Heart right ventricle (tissue), 16 donors: ENCODE data around the gene SHROOM2. TPM values are rescaled to one million over a fixed set of nuclear protein-coding genes. Genes with fewer than 3 reads are reported as not detected.

Experiments used
- ATAC-seq, 8 donors: fragments of 200-7000 bp; cut with Tn5 transposase; one replicate each; pipeline ENCODE4 v1.9.1; 2020; ENCODE audit warnings: mild to moderate bottlenecking in 8 of 8, moderate library complexity in 8 of 8, moderate number of reproducible peaks in 1 of 8
- DNase-seq, 2 donors: peaks; one replicate each; pipeline ENCODE4 v3.0.0-alpha.2; 2020
- H3K27ac ChIP-seq, 10 donors: fragments of 200-600 bp; sonication (generic) in 2 of 10; one replicate each; pipeline versions ENCODE4 v1.5.0 to v1.8.0; 2020 to 2022; ENCODE audit warnings: mild to moderate bottlenecking in 3 of 10
- H3K27me3 ChIP-seq, 7 donors: fragments of 200-600 bp; one replicate each; pipeline ENCODE4 v1.8.0; 2021 to 2022; ENCODE audit warnings: mild to moderate bottlenecking in 2 of 7
- H3K36me3 ChIP-seq, 9 donors: fragments of 200-600 bp; sonication (generic) in 1 of 9; one replicate each; pipeline versions ENCODE4 v1.5.0 to v1.8.0; 2020 to 2022; ENCODE audit warnings: mild to moderate bottlenecking in 2 of 9
- H3K4me1 ChIP-seq, 9 donors: fragments of 200-600 bp; sonication (generic) in 1 of 9; one replicate each; pipeline versions ENCODE4 v1.5.0 to v1.8.0; 2020 to 2022; ENCODE audit warnings: mild to moderate bottlenecking in 4 of 9
- H3K4me3 ChIP-seq, 10 donors: fragments of 200-600 bp; sonication (generic) in 2 of 10; one replicate each; pipeline versions ENCODE4 v1.5.0 to v1.8.0; 2020 to 2022; ENCODE audit warnings: mild to moderate bottlenecking in 7 of 10, moderate library complexity in 2 of 10
- H3K9me3 ChIP-seq, 11 donors: fragments of 200-600 bp in 10 of 11; sonication (generic) in 2 of 11; one replicate each; pipeline versions ENCODE4 v1.5.0 to v1.8.0; 2013 to 2022; ENCODE audit warnings: mild to moderate bottlenecking in 2 of 11, control low read depth in 1 of 11, moderate library complexity in 1 of 11
- CTCF ChIP-seq, 9 donors: fragments of 200-600 bp; sonication (generic) in 2 of 9; IDR thresholded peaks; one replicate each; pipeline versions ENCODE4 v1.5.0 to v1.8.0; 2021 to 2022; ENCODE audit warnings: antibody characterized with exemption in 9 of 9, mild to moderate bottlenecking in 5 of 9, moderate library complexity in 1 of 9
- WGBS, 2 donors: extraction: QIAGEN DNeasy Blood & Tissue Kit; methylation state at CpG; one replicate each; pipeline ENCODE4 v1.1.7; 2013; ENCODE audit warnings: inconsistent platforms in 1 of 2; 5-methylcytosine and 5-hydroxymethylcytosine counted together
- intact Hi-C, 10 donors: fragments of 100-400 bp; cut with DNase I; formaldehyde crosslinking; loops; one replicate each; pipeline versions ENCODE4 v1.11.1 to v1.14.2; 2022
- polyA plus RNA-seq, 2 donors: library from polyadenylated mRNA; stranded (reverse); fragments of 200-250 nt; gene quantifications; one replicate each; pipeline ENCODE4 v1.2.3, GENCODE V29; 2013
- total RNA-seq, 10 donors: library from RNA; stranded (reverse); fragmentation: NEBNext Ultra II Directional in 3 of 10; extraction: Animal tissue kit (Norgen Biotek cat#: 25700) in 3 of 10; gene quantifications; one replicate each; pipeline versions ENCODE4 v1.2.1 to v1.2.4, GENCODE V29; 2021 to 2023
- donor health status: Arrhythmogenic right ventricular cardiomyopathy.
- donor health status: ischemic (EF 13 %, LVEDD 7.1; RV severe dilation, severe dysfunction).
- donor health status: healthy with polysubstance abuse.
- donor health status: DM: no; HTN: yes; CAD: no.
- donor health status: DM: no; HTN: no; CAD: no.
- donor health status: ischemic (EF 25% LVEDD 6.9; RV normal size, moderate dysfunction).
- donor health status: ischemic (EF 25% LVEDD 5.7; RV mildly dilated, moderate dysfunction).
- donor health status: healthy.
- donor health status: DM: yes; HTN: yes; CAD: no.
- donor health status: Ischemic cardiomyopathy.
- donor health status: ischemic (EF 35%, LVEDD 5.7; RV mildly dilated, moderate dysfunction).
- donor health status: nonischemic (EF 11% LVEDD 7.7; RV severe dilation, severe dysfunction).
- donor health status: DM: yes; HTN: yes; CAD: no.
- donor health status: PGD.
- donor health status: ischemic (EF 29% LVEDD 5.4; RV normal size, mild dysfunction).
- donor health status: nonischemic (EF 23%, LVEDD 6.1; RV moderate dilation, normal function).

SHROOM2 gene
- total and polyA plus RNA-seq, 12 donors, result 0.13 to 1.7 (median 0.44) TPM

- ATAC-seq (no peak), DNase-seq (no peak)
- H3K4me3 ChIP-seq, result no peak overlapping the region
- no peaks in the 10 kb centered on the region for H3K36me3 ChIP-seq
- intact Hi-C loops, result no loop called here
- no peaks in the 10 kb centered on the region for H3K4me1 ChIP-seq
- no peak overlapping the region for H3K27ac ChIP-seq
- no peak for TF ChIP-seq CTCF (IDR thresholded peaks at IDR 0.05)
- no peaks in the 10 kb centered on the region for H3K9me3 ChIP-seq
- WGBS, 2 donors, result 74 to 75% methylated on average over 7 of the region's 7 CpGs
- H3K27me3 ChIP-seq, result peaks cover 0 to 25% (median 0%) of the 10 kb centered on the region in 7 donors
Observed at GRCh38 chrX:9844936-9845577, 58.8 kb downstream of the SHROOM2 start.

GRCh38 chrX:9845578-9845952, 59.3 kb downstream of the SHROOM2 start:
- Histone ChIP-seq H3K27me3 (peaks cover 0 to 27% (median 0%) of the 10 kb centered on the region in 7 donors), H3K4me3 (no peak overlapping the region), H3K4me1 (no peaks in the 10 kb centered on the region), H3K27ac (no peak overlapping the region), H3K9me3 (no peaks in the 10 kb centered on the region), H3K36me3 (no peaks in the 10 kb centered on the region)
- WGBS, 2 donors, result 64 to 79% methylated on average over 6 of the region's 6 CpGs
- ATAC-seq (no peak), DNase-seq (no peak)
- TF ChIP-seq CTCF (IDR thresholded peaks at IDR 0.05), result no peak
- intact Hi-C loops, result no loop called here

GRCh38 chrX:9846631-9847030, 60.4 kb downstream of the SHROOM2 start:
- intact Hi-C loops, result no loop called here
- Histone ChIP-seq H3K9me3 (no peaks in the 10 kb centered on the region), H3K4me3 (no peak overlapping the region), H3K27me3 (peaks cover 0 to 27% (median 0%) of the 10 kb centered on the region in 7 donors), H3K4me1 (no peaks in the 10 kb centered on the region), H3K36me3 (no peaks in the 10 kb centered on the region), H3K27ac (no peak overlapping the region)
- WGBS, 2 donors, result 97 to 99% methylated on average over 8 of the region's 8 CpGs
- ATAC-seq (no peak), DNase-seq (no peak)
- no peak for TF ChIP-seq CTCF (IDR thresholded peaks at IDR 0.05)

GRCh38 chrX:9847071-9847470, 60.8 kb downstream of the SHROOM2 start:
- H3K4me1 ChIP-seq, result no peaks in the 10 kb centered on the region
- 79 to 86% methylated on average over 8 of the region's 8 CpGs for WGBS, 2 donors

More at GRCh38 chrX:9847071-9847470, 60.8 kb downstream of the SHROOM2 start:
- no peak for TF ChIP-seq CTCF (IDR thresholded peaks at IDR 0.05)
- intact Hi-C loops, result no loop called here
- DNase-seq (no peak), ATAC-seq (peak in 1 of 8 donors; percentile 63)
- no peak overlapping the region for H3K4me3 ChIP-seq
- no peak overlapping the region for H3K27ac ChIP-seq
- no peaks in the 10 kb centered on the region for H3K9me3 ChIP-seq
- H3K27me3 ChIP-seq, result peaks cover 0 to 27% (median 0%) of the 10 kb centered on the region in 7 donors
- no peaks in the 10 kb centered on the region for H3K36me3 ChIP-seq
